ENCODE results near the gene AANAT. TPM values are rescaled to one million over a fixed set of nuclear protein-coding genes. Genes with fewer than 3 reads are reported as not detected.

AANAT gene
- total and polyA plus RNA-seq, 10 donors = 0.19 to 0.22 TPM; not detected in 8

DNA sequence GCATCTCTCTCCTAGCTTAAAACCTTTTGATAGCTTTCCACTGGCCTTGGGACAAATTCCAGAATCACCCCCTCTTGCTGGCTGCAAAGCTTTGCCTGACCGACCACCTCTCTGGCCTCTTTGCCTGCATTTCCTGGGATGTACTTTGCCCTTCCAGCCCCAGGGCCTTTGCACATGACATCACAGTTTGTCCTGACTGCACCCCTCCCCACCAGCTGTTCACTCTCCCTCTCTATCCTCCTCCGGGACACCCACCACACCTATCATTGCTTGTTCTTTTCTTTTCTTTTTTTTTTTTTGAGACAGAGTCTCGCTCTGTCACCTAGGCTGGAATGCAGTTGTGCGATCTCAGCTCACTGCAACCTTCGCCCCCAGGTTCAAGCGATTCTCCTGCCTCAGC is 7.9 kb downstream of the AANAT start:
- no peak overlapping the region for H3K4me3 ChIP-seq
- 93 to 99% (median 97%) methylated on average over 6 of the region's 6 CpGs for WGBS, 5 donors
- H3K36me3 ChIP-seq = peaks cover 0 to 98% (median 83%) of the 10 kb centered on the region in 6 donors
- intact Hi-C loops (cut with DNase I; ENCODE audit: low total_unique reads) = no loop called here
- TF ChIP-seq POLR2AphosphoS5 (IDR thresholded peaks at IDR 0.05) (peak in 1 of 3 donors; percentile 26), POLR2A (IDR thresholded peaks at IDR 0.05) (no peak)
- no peaks in the 10 kb centered on the region for H3K27me3 ChIP-seq (replicated peaks in 1 of 7)
- no peak overlapping the region for H3K27ac ChIP-seq
- no peaks in the 10 kb centered on the region for H3K9me3 ChIP-seq
- H3K4me1 ChIP-seq = peaks cover 2 to 16% (median 5%) of the 10 kb centered on the region in 6 donors
- DNase-seq = no peak

DNA sequence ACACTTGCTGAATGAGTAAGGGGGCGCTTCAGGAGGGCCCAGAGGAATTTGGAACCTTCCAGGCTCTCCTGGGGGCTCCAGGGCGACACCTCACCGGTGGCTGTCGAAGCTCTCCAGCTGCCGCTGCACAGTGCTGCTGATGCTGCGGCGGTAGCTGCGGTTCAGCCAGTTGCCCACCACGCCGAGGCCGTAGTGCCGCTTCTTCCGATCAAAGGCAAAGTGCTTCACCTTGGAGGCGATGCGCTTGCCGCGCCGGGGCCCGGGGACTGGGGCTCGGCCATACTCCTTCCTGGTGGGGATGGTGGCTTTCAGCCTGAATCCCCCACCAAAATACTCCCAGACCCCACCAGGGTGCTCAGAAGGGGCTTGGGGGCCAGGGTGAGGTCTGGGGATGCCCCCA is 9.3 kb downstream of the AANAT start:
- no peaks in the 10 kb centered on the region for H3K9me3 ChIP-seq
- no peak for TF ChIP-seq POLR2A (IDR thresholded peaks at IDR 0.05)
- peak in 1 of 3 donors; percentile 62 for TF ChIP-seq POLR2AphosphoS5 (IDR thresholded peaks at IDR 0.05)
- TF ChIP-seq, protein P1, sequence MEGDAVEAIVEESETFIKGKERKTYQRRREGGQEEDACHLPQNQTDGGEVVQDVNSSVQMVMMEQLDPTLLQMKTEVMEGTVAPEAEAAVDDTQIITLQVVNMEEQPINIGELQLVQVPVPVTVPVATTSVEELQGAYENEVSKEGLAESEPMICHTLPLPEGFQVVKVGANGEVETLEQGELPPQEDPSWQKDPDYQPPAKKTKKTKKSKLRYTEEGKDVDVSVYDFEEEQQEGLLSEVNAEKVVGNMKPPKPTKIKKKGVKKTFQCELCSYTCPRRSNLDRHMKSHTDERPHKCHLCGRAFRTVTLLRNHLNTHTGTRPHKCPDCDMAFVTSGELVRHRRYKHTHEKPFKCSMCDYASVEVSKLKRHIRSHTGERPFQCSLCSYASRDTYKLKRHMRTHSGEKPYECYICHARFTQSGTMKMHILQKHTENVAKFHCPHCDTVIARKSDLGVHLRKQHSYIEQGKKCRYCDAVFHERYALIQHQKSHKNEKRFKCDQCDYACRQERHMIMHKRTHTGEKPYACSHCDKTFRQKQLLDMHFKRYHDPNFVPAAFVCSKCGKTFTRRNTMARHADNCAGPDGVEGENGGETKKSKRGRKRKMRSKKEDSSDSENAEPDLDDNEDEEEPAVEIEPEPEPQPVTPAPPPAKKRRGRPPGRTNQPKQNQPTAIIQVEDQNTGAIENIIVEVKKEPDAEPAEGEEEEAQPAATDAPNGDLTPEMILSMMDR (IDR thresholded peaks at IDR 0.05 in 8 of 11, conservative IDR thresholded peaks at IDR 0.05 in 3 of 11) = no peak
- H3K36me3 ChIP-seq = peaks cover 0 to 98% (median 70%) of the 10 kb centered on the region in 6 donors
- no peaks in the 10 kb centered on the region for H3K27me3 ChIP-seq (replicated peaks in 1 of 7)
- H3K4me3 ChIP-seq = no peak overlapping the region
- H3K4me1 ChIP-seq = peaks cover 8 to 30% (median 19%) of the 10 kb centered on the region in 6 donors
- no peak for DNase-seq
- WGBS, 5 donors = 96 to 97% (median 97%) methylated on average over 7 to 20 of the region's 20 CpGs
- peak overlapping the region in 1 of 8 donors; percentile 40 for H3K27ac ChIP-seq
- intact Hi-C loops (cut with DNase I; ENCODE audit: low total_unique reads) = no loop called here

DNA sequence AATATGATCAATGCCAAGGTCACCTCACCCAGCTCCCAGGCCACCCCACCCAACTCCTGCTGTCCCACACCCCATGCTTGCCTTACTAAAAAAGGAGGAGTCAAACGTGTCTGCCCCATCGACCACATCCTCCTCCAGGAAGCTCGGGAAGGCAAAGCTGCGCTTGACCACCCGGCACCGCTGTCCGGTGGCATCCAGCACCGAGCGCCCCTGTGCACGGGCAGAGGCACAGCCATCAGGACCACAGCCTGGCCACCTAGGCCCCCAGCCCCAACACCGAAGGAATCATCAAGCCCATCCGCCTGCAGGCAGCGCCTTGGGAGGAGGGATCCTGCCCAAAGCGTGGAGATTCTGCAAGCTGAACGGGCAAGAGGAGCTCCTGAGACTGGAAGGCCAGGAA is 10.2 kb downstream of the AANAT start:
- no peak for TF ChIP-seq POLR2A (IDR thresholded peaks at IDR 0.05)
- TF ChIP-seq POLR2AphosphoS5 (IDR thresholded peaks at IDR 0.05) = peak in 1 of 3 donors; percentile 66
- peaks cover 0 to 96% (median 61%) of the 10 kb centered on the region in 6 donors for H3K36me3 ChIP-seq
- peaks cover 9 to 39% (median 25%) of the 10 kb centered on the region in 6 donors for H3K4me1 ChIP-seq
- no peaks in the 10 kb centered on the region for H3K27me3 ChIP-seq (replicated peaks in 1 of 7)
- intact Hi-C loops (cut with DNase I; ENCODE audit: low total_unique reads) = no loop called here
- no peaks in the 10 kb centered on the region for H3K9me3 ChIP-seq
- H3K27ac ChIP-seq = peak overlapping the region in 1 of 8 donors; percentile 40
- no peak overlapping the region for H3K4me3 ChIP-seq
- DNase-seq = no peak
- 83 to 91% (median 88%) methylated on average over 5 to 15 of the region's 15 CpGs for WGBS, 5 donors

DNA sequence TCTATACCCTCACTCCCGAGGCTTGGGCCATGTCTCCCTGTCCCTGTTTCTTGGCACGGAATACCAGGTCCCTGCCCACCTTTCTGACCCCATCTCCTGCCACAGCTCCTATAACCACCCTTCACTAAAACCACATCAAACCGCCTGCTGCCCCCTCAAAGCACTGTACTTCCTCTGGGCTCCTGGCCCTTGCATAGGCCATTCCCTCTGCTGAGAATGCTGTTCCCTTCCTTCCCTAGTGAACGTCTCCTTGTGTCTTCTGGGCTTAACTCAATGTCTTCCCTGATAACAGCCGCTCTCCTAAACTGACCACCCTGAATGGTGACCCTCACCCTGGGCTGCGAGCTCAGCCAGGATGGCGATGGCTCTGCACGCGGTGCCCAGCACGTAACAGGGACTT is 10.7 kb downstream of the AANAT start:
- Histone ChIP-seq H3K27me3 (replicated peaks in 1 of 7) (no peaks in the 10 kb centered on the region), H3K27ac (no peak overlapping the region), H3K36me3 (peaks cover 0 to 90% (median 56%) of the 10 kb centered on the region in 6 donors), H3K4me3 (no peak overlapping the region), H3K9me3 (no peaks in the 10 kb centered on the region), H3K4me1 (peaks cover 12 to 44% (median 30%) of the 10 kb centered on the region in 6 donors)
- intact Hi-C loops (cut with DNase I; ENCODE audit: low total_unique reads) = no loop called here
- no peak for DNase-seq
- WGBS, 5 donors = 92 to 98% (median 93%) methylated on average over 10 of the region's 10 CpGs
- TF ChIP-seq POLR2AphosphoS5 (IDR thresholded peaks at IDR 0.05) (no peak), POLR2A (IDR thresholded peaks at IDR 0.05) (no peak)
- TF ChIP-seq, protein P1 (IDR thresholded peaks at IDR 0.05 in 8 of 11, conservative IDR thresholded peaks at IDR 0.05 in 3 of 11) = no peak

DNA sequence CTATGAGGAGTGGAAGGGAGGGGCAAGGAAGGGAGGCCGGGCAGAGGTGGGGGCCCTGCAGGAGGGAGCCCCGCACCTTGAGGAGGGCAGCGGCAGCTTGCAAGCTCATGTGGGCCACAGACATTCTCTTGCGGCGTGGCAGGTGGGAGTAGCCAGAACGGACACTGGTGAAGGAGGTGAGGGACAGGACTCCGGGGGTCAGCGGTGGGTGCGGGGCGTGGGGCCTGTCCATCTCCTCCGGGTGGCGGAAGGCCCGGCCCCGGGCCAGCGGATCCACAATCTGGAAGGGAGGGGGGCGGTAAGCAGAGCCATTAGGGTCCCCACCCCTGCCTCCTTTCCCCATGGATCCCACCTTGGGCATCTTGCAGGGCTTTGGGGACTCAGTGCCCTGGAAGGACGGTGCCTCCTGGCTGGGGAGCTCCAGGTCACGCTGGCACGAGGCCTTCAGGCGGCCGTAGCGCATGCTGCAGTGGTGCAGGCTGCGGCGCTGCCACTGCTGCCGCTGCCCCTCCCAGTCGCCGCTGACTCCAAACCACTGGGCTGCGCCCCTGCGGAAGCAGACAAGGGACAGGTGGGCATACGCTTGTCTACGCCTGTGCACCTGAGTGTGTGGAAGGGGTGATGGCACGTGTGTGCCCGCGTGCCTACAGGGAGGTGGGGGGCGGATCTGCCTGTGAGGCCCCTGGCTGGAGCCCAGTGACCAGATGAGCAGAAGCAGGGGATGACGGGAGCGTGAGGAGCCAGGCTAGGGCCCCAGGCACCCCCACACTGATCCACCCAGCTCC is 11.5 kb downstream of the AANAT start:
- H3K4me1 ChIP-seq = peaks cover 12 to 52% (median 38%) of the 10 kb centered on the region in 6 donors
- no peak overlapping the region for H3K4me3 ChIP-seq
- peaks cover 0 to 82% (median 48%) of the 10 kb centered on the region in 6 donors for H3K36me3 ChIP-seq
- intact Hi-C loops (cut with DNase I; ENCODE audit: low total_unique reads) = no loop called here
- peak overlapping the region in 4 of 8 donors; percentile 33 to 53 (median 49) for H3K27ac ChIP-seq
- WGBS, 5 donors = 88 to 94% (median 93%) methylated on average over 30 to 37 of the region's 37 CpGs
- H3K27me3 ChIP-seq (replicated peaks in 1 of 7) = no peaks in the 10 kb centered on the region
- H3K9me3 ChIP-seq = no peaks in the 10 kb centered on the region
- no peak for DNase-seq
- TF ChIP-seq POLR2AphosphoS5 (IDR thresholded peaks at IDR 0.05) = peak in 2 of 3 donors; percentile 18 to 64
- no peak for TF ChIP-seq POLR2A (IDR thresholded peaks at IDR 0.05)

Measured in spleen (tissue), 11 donors.